Prostate gland (tissue), 2 donors: ENCODE measurements around the gene PCID2. TPM values are rescaled to one million over a fixed set of nuclear protein-coding genes. Genes with fewer than 3 reads are reported as not detected.

Experiments
- DNase-seq: peaks from one replicate; pipeline ENCODE4 v3.0.0-alpha.2; 2019; ENCODE audit warnings: low spot score
- H3K27ac ChIP-seq, 2 donors: fragments of 200-600 bp; sonication (generic); 2 replicates each; pipeline ENCODE4 v1.5.1; 2017 to 2019
- H3K27me3 ChIP-seq: fragments of 200-600 bp; sonication (generic); replicated peaks from 2 replicates; pipeline ENCODE4 v1.5.1; 2019; ENCODE audit not compliant: insufficient read depth
- H3K36me3 ChIP-seq, 2 donors: fragments of 200-600 bp; sonication (generic); 1 replicate in 1 of 2; 2 replicates in 1 of 2; pipeline versions ENCODE4 v1.5.1 to v1.8.1; 2017 to 2019
- H3K4me1 ChIP-seq: fragments of 200-600 bp; sonication (generic); replicated peaks from 2 replicates; pipeline ENCODE4 v1.5.1; 2019
- H3K4me3 ChIP-seq, 2 donors: fragments of 200-600 bp; sonication (generic); 2 replicates each; pipeline ENCODE4 v1.5.1; 2017 to 2019
- H3K9me3 ChIP-seq: fragments of 200-600 bp; sonication (generic); 2 replicates; pipeline ENCODE4 v1.5.1; 2017
- POLR2A ChIP-seq: fragments of 450-650 bp; IDR thresholded peaks from one replicate; pipeline ENCODE4 v1.6.1; 2016; ENCODE audit warnings: antibody characterized with exemption, mild to moderate bottlenecking
- POLR2AphosphoS5 ChIP-seq: sonication (generic); formaldehyde crosslinking; IDR thresholded peaks from one replicate; pipeline ENCODE4 v1.6.1; 2017; ENCODE audit warnings: antibody characterized with exemption
- WGBS: methylation state at CpG from one replicate; pipeline ENCODE4 v1.1.5; 2018; 5-methylcytosine and 5-hydroxymethylcytosine counted together
- intact Hi-C: fragments of 100-400 bp; cut with DNase I; formaldehyde crosslinking; loops from one replicate; pipeline ENCODE4 v1.14.2; 2022
- total RNA-seq, 2 donors: library from RNA; depleted of rRNA; stranded (reverse); fragments of >200 nt; gene quantifications; one replicate each; pipeline ENCODE4 v1.1.0, GENCODE V29; 2016
- TF ChIP-seq, protein P1 (sequence below), 4 experiments: fragments of 200-600 bp in 2 of 4; fragments of 450-650 bp in 2 of 4; sonication (generic) in 2 of 4; IDR thresholded peaks; 1 replicate in 3 of 4; 2 replicates in 1 of 4; pipeline ENCODE4 v1.5.1; 2016 to 2019; ENCODE audit warnings: antibody characterized with exemption in 4 of 4, mild to moderate bottlenecking in 2 of 4, moderate library complexity in 2 of 4

PCID2 gene
- total RNA-seq, 2 donors from 2014 or later, result 47.7 to 48.6 TPM

- DNase-seq, result peak; percentile 57
- H3K36me3 ChIP-seq, result peaks cover 0 to 4% of the 10 kb centered on the region in 2 donors
- TF ChIP-seq, protein P1, sequence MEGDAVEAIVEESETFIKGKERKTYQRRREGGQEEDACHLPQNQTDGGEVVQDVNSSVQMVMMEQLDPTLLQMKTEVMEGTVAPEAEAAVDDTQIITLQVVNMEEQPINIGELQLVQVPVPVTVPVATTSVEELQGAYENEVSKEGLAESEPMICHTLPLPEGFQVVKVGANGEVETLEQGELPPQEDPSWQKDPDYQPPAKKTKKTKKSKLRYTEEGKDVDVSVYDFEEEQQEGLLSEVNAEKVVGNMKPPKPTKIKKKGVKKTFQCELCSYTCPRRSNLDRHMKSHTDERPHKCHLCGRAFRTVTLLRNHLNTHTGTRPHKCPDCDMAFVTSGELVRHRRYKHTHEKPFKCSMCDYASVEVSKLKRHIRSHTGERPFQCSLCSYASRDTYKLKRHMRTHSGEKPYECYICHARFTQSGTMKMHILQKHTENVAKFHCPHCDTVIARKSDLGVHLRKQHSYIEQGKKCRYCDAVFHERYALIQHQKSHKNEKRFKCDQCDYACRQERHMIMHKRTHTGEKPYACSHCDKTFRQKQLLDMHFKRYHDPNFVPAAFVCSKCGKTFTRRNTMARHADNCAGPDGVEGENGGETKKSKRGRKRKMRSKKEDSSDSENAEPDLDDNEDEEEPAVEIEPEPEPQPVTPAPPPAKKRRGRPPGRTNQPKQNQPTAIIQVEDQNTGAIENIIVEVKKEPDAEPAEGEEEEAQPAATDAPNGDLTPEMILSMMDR (IDR thresholded peaks at IDR 0.05), result no peak
- no peak for TF ChIP-seq POLR2AphosphoS5
- no peak for TF ChIP-seq POLR2A
- 44% methylated on average over 10 of the region's 10 CpGs for WGBS
- H3K27ac ChIP-seq, result peak overlapping the region in 1 of 2 donors; percentile 9
- no peak overlapping the region for H3K4me3 ChIP-seq
- intact Hi-C loops, result no loop called here
- H3K4me1 ChIP-seq, result no peaks in the 10 kb centered on the region
- H3K27me3 ChIP-seq, result no peaks in the 10 kb centered on the region
- no peaks in the 10 kb centered on the region for H3K9me3 ChIP-seq
Measured at GRCh38 chr13:113224486-113224885, 16.0 kb upstream of the PCID2 start.

DNA sequence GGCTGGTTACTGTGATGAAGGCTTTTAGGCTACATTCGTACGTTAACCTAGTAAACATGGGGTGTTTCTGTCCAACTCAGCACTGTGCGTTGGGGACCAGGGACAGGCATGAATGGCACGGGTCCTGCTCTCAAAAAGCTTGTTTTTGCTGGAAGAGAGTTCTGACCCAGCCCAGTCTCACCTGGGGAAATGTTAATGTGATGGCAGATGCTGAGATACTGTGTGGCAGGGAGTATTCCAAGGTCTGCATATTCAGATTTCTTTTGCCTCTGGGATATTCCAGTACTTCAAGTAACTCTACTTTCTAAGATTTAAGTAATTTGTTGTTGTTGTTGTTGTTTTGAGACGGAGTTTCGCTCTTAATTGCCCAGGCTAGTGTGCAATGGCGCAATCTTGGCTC, 14.6 kb upstream of the PCID2 start:
- no peak overlapping the region for H3K27ac ChIP-seq
- no peaks in the 10 kb centered on the region for H3K4me1 ChIP-seq
- intact Hi-C loops, result no loop called here
- H3K4me3 ChIP-seq, result no peak overlapping the region
- H3K9me3 ChIP-seq, result no peaks in the 10 kb centered on the region
- 91% methylated on average over 7 of the region's 7 CpGs for WGBS
- H3K36me3 ChIP-seq, result peaks cover 0 to 4% of the 10 kb centered on the region in 2 donors
- no peaks in the 10 kb centered on the region for H3K27me3 ChIP-seq
- TF ChIP-seq, protein P1 (IDR thresholded peaks at IDR 0.05), result no peak
- TF ChIP-seq POLR2AphosphoS5 (no peak), POLR2A (no peak)
- no peak for DNase-seq

DNA sequence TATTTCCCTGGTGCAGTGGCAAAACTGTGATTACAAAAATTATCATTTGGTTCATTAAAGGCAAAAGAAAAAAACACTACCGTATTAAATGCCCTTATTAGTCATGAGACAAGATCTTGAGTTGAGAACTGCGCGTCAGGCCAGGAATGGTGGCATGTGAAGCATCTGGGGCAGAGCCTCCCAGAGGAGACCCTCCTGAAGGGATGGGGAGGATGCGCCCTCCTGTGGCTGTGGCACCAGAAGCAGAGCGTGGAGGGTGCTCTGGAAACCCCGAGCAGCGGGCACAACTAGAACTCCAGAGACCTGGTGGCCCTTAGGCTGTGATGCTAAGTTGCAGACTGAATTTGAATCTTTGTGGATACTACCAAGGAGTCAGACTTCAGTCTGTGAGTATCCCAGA, 12.4 kb upstream of the PCID2 start:
- H3K27ac ChIP-seq, result no peak overlapping the region
- peaks cover 10% of the 10 kb centered on the region for H3K4me1 ChIP-seq
- DNase-seq, result no peak
- no peaks in the 10 kb centered on the region for H3K9me3 ChIP-seq
- H3K4me3 ChIP-seq, result no peak overlapping the region
- intact Hi-C loops, result no loop called here
- peaks cover 0 to 4% of the 10 kb centered on the region in 2 donors for H3K36me3 ChIP-seq
- 90% methylated on average over 7 of the region's 7 CpGs for WGBS
- no peaks in the 10 kb centered on the region for H3K27me3 ChIP-seq
- TF ChIP-seq, protein P1 (IDR thresholded peaks at IDR 0.05), result no peak
- TF ChIP-seq POLR2AphosphoS5, result no peak
- TF ChIP-seq POLR2A, result no peak

DNA sequence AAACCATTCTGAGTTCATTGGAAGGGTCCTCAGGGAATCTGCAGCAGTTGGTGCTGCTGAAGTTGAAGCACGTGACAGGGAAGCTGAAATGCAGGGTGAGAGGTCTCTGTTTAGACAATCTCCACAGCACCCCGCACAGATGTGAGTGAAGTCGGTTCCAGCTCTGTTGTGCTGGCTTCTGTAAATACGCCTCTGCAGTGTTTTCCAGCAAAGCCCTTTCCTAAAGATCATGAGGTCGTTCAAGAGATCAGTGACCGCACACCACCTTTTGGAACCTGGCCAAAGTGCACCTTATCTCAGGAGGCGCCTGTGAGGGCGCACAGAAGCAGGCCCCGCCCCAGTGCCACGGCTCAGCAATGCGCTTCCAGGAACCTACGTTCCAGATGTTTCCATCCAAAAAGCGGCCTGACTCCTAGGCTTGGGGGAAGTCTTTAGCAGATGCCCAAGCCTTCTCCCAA, 11.7 kb upstream of the PCID2 start:
- 86% methylated on average over 13 of the region's 13 CpGs for WGBS
- Histone ChIP-seq H3K27me3 (no peaks in the 10 kb centered on the region), H3K4me3 (no peak overlapping the region), H3K27ac (no peak overlapping the region), H3K36me3 (peaks cover 0 to 4% of the 10 kb centered on the region in 2 donors), H3K4me1 (peaks cover 10% of the 10 kb centered on the region), H3K9me3 (no peaks in the 10 kb centered on the region)
- intact Hi-C loops, result no loop called here
- TF ChIP-seq, protein P1 (IDR thresholded peaks at IDR 0.05), result no peak
- TF ChIP-seq POLR2AphosphoS5 (no peak), POLR2A (no peak)
- DNase-seq, result no peak

DNA sequence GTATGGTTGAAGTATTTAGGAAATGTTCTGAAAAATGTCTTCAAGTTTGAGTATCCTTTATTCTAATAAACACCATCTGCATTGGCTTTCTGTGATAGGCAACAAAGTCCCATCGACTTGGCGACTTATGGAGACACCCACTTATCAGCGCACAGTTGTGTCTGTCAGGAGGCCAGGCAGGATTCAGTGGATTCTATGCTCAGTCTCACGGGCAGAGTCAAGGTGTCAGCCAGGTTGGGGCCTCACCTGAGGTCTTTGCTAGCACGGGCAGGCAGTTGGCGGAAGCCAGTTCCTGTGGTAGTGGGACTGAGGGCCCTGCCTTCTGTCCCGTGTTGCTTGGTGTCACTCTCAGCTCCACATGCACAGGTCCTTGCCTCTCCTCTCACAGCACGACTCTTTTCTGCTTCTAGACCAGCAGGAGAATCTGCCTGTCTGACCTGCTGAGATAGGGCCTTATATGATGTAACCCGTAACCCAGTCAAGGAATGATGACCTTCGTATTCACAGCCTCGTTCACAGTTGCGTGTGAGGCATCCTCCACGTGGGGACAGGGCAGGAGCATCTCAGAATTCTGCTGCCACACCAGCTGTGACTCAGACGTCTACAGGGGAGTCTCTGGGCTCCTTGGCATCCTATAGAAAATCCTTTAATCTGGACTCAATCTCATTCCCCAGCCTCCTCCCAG, 10.9 kb upstream of the PCID2 start:
- Histone ChIP-seq H3K9me3 (no peaks in the 10 kb centered on the region), H3K4me3 (no peak overlapping the region), H3K36me3 (peaks cover 0 to 4% of the 10 kb centered on the region in 2 donors), H3K4me1 (peaks cover 12% of the 10 kb centered on the region), H3K27ac (no peak overlapping the region), H3K27me3 (no peaks in the 10 kb centered on the region)
- no peak for DNase-seq
- intact Hi-C loops, result loop anchor here (10.0 kb wide), 1 partner anchor 275 kb away; no protein-coding TSS in a partner anchor
- WGBS, result 87% methylated on average over 13 of the region's 14 CpGs
- no peak for TF ChIP-seq POLR2AphosphoS5
